Measurements from ENCODE around the gene NPAS3.

GRCh38 chr14:32938719-32939253 is at the start of gene NPAS3:
- TF ChIP-seq POLR2AphosphoS5 (IDR thresholded peaks at IDR 0.05; ENCODE audit: borderline replicate concordance, low read depth, low read length) = no peak
- no peak for TF ChIP-seq EZH2 (IDR thresholded peaks at IDR 0.05)
- no peak for TF ChIP-seq FOXP2 (optimal IDR thresholded peaks at IDR 0.05; ENCODE audit: control extremely low read depth, extremely low read length, insufficient read depth)
